Measurements from ENCODE around the gene PPP6R3. TPM values are rescaled to one million over a fixed set of nuclear protein-coding genes. Genes with fewer than 3 reads are reported as not detected.

PPP6R3 gene
- polyA plus RNA-seq, 1 donor from 2014 or later = 111 TPM

- Histone ChIP-seq H3K9ac (ENCODE audit: low read length) (no peak overlapping the region), H3K4me2 (ENCODE audit: low read length) (no peak overlapping the region), H4K20me1 (ENCODE audit: insufficient read depth) (no peaks in the 10 kb centered on the region), H3K79me2 (replicated peaks; ENCODE audit: insufficient read depth, low read length) (no peaks in the 10 kb centered on the region), H3K9me2 (ENCODE audit: insufficient read depth, low read length) (no peaks in the 10 kb centered on the region), H2AFZ (ENCODE audit: low read depth, low read length) (no peak overlapping the region), H3K27ac (ENCODE audit: low read length) (no peak overlapping the region), H3F3A (ENCODE audit: insufficient read depth, low read length, poor library complexity, severe bottlenecking) (no peaks in the 10 kb centered on the region), H3K4me3 (ENCODE audit: low read length) (no peak overlapping the region), H3K36me3 (ENCODE audit: insufficient read depth, low read length) (no peaks in the 10 kb centered on the region), H3K27me3 (ENCODE audit: insufficient read depth, low read depth, low read length) (no peaks in the 10 kb centered on the region), H3K9me3 (ENCODE audit: low read length) (no peaks in the 10 kb centered on the region)
- TF ChIP-seq TAF1 (IDR thresholded peaks at IDR 0.05; ENCODE audit: low read depth) = no peak
- TF ChIP-seq, protein P1, sequence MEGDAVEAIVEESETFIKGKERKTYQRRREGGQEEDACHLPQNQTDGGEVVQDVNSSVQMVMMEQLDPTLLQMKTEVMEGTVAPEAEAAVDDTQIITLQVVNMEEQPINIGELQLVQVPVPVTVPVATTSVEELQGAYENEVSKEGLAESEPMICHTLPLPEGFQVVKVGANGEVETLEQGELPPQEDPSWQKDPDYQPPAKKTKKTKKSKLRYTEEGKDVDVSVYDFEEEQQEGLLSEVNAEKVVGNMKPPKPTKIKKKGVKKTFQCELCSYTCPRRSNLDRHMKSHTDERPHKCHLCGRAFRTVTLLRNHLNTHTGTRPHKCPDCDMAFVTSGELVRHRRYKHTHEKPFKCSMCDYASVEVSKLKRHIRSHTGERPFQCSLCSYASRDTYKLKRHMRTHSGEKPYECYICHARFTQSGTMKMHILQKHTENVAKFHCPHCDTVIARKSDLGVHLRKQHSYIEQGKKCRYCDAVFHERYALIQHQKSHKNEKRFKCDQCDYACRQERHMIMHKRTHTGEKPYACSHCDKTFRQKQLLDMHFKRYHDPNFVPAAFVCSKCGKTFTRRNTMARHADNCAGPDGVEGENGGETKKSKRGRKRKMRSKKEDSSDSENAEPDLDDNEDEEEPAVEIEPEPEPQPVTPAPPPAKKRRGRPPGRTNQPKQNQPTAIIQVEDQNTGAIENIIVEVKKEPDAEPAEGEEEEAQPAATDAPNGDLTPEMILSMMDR (IDR thresholded peaks at IDR 0.05; ENCODE audit: poor library complexity, severe bottlenecking) = no peak
- TF ChIP-seq POLR2AphosphoS5 (IDR thresholded peaks at IDR 0.05) = no peak
- TF ChIP-seq EP300 (conservative IDR thresholded peaks at IDR 0.05; ENCODE audit: poor library complexity, severe bottlenecking) = no peak
Measured at GRCh38 chr11:68579455-68579854, 118.9 kb downstream of the PPP6R3 start.

GRCh38 chr11:68581439-68581838 lies 120.9 kb downstream of the PPP6R3 start:
- TF ChIP-seq REST (IDR thresholded peaks at IDR 0.05; ENCODE audit: borderline replicate concordance) = no peak
- TF ChIP-seq TAF1 (IDR thresholded peaks at IDR 0.05; ENCODE audit: low read depth) = no peak
- TF ChIP-seq SMC3 (conservative IDR thresholded peaks at IDR 0.05; ENCODE audit: poor library complexity) = no peak
- no peak for TF ChIP-seq RAD21 (conservative IDR thresholded peaks at IDR 0.05)
- TF ChIP-seq POLR2AphosphoS5 (IDR thresholded peaks at IDR 0.05) = no peak
- TF ChIP-seq, protein P1 (IDR thresholded peaks at IDR 0.05; ENCODE audit: poor library complexity, severe bottlenecking) = no peak
- TF ChIP-seq EP300 (conservative IDR thresholded peaks at IDR 0.05; ENCODE audit: poor library complexity, severe bottlenecking) = no peak
- TF ChIP-seq MXI1 (conservative IDR thresholded peaks at IDR 0.05; ENCODE audit: poor library complexity, severe bottlenecking) = no peak
- TF ChIP-seq EZH2 (IDR thresholded peaks at IDR 0.05; ENCODE audit: borderline replicate concordance, insufficient read depth, low read length, poor library complexity, severe bottlenecking) = no peak
- no peak overlapping the region for H3K9ac ChIP-seq (ENCODE audit: low read length)
- H3K27me3 ChIP-seq (ENCODE audit: insufficient read depth, low read depth, low read length) = no peaks in the 10 kb centered on the region
- H3K4me3 ChIP-seq (ENCODE audit: low read length) = no peak overlapping the region
- H3K79me2 ChIP-seq (replicated peaks; ENCODE audit: insufficient read depth, low read length) = no peaks in the 10 kb centered on the region
- H3F3A ChIP-seq (ENCODE audit: insufficient read depth, low read length, poor library complexity, severe bottlenecking) = no peaks in the 10 kb centered on the region
- no peaks in the 10 kb centered on the region for H4K20me1 ChIP-seq (ENCODE audit: insufficient read depth)
- H3K9me2 ChIP-seq (ENCODE audit: insufficient read depth, low read length) = no peaks in the 10 kb centered on the region
- H3K36me3 ChIP-seq (ENCODE audit: insufficient read depth, low read length) = no peaks in the 10 kb centered on the region
- no peak overlapping the region for H2AFZ ChIP-seq (ENCODE audit: low read depth, low read length)
- no peak overlapping the region for H3K4me2 ChIP-seq (ENCODE audit: low read length)
- H3K27ac ChIP-seq (ENCODE audit: low read length) = no peak overlapping the region
- no peaks in the 10 kb centered on the region for H3K9me3 ChIP-seq (ENCODE audit: low read length)

Data from neural cell (in vitro differentiated cells).